22Rv1 (cell line): ENCODE data around the gene PIPOX.

Experiments
- ZFX ChIP-seq: fragments of 450-650 bp; IDR thresholded peaks from 2 replicates; pipeline ENCODE4 v1.6.1; 2017; ENCODE audit warnings: antibody characterized with exemption, borderline replicate concordance
- TF ChIP-seq, protein P1 (sequence below): fragments of 450-650 bp; IDR thresholded peaks from 2 replicates; pipeline ENCODE4 v1.5.1; 2017; ENCODE audit warnings: mild to moderate bottlenecking

DNA sequence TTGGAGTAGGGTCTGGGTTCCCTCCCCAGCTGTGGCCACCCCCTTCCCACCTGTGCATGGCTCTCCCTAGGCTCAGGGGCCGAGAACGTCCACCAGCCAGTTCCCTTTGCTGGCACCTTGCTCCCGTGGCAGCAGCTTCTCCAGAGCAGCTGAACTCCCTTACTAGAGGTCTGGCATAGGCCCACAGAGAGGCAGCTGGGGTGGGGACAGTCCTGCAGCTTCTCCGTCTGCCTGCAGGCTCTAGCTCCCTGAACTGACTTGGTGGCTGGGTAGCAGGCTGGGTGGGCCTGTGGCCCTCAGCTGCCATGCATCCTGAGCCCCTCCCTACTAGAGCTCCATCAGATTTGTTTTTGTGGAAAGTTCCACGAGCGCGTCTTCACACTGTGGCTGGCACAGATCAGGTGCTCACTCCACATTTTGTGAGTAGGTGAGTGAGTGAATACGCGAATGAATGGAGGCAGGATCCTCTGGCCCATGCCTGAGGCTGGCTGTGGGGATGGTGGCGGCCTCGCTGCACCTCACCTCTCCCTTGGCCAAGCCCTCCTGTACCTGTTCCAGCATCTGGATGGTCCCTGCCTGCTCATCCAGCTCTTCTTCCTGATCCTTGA lies 51.3 kb downstream of the PIPOX start:
- TF ChIP-seq, protein P1, sequence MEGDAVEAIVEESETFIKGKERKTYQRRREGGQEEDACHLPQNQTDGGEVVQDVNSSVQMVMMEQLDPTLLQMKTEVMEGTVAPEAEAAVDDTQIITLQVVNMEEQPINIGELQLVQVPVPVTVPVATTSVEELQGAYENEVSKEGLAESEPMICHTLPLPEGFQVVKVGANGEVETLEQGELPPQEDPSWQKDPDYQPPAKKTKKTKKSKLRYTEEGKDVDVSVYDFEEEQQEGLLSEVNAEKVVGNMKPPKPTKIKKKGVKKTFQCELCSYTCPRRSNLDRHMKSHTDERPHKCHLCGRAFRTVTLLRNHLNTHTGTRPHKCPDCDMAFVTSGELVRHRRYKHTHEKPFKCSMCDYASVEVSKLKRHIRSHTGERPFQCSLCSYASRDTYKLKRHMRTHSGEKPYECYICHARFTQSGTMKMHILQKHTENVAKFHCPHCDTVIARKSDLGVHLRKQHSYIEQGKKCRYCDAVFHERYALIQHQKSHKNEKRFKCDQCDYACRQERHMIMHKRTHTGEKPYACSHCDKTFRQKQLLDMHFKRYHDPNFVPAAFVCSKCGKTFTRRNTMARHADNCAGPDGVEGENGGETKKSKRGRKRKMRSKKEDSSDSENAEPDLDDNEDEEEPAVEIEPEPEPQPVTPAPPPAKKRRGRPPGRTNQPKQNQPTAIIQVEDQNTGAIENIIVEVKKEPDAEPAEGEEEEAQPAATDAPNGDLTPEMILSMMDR, result no peak
- no peak for TF ChIP-seq ZFX
